ENCODE results near the gene EYA2. TPM values are rescaled to one million over a fixed set of nuclear protein-coding genes. Genes with fewer than 3 reads are reported as not detected.

Gene EYA2
- polyA plus RNA-seq, 1 donor, result 1.5 TPM

GRCh38 chr20:47106786-47107185 lies 212.1 kb downstream of the EYA2 start:
- DNase-seq (ENCODE audit: low read depth), result no peak

- DNase-seq (ENCODE audit: low read depth), result no peak
These were observed 214.4 kb downstream of the EYA2 start for GRCh38 chr20:47108994-47109393.

GRCh38 chr20:47110819-47111218 lies 216.2 kb downstream of the EYA2 start:
- no peak for DNase-seq (ENCODE audit: low read depth)

GRCh38 chr20:47111576-47111975 lies 216.9 kb downstream of the EYA2 start:
- no peak for DNase-seq (ENCODE audit: low read depth)

- DNase-seq (ENCODE audit: low read depth), result no peak
These were observed 218.9 kb downstream of the EYA2 start for GRCh38 chr20:47113362-47114109.

GRCh38 chr20:47115694-47116093 lies 221.1 kb downstream of the EYA2 start:
- no peak for DNase-seq (ENCODE audit: low read depth)

- DNase-seq (ENCODE audit: low read depth), result no peak
These were observed 222.7 kb downstream of the EYA2 start for GRCh38 chr20:47117371-47117770.

- no peak for DNase-seq (ENCODE audit: low read depth)
These were observed 223.1 kb downstream of the EYA2 start for GRCh38 chr20:47117773-47118172.

- DNase-seq (ENCODE audit: low read depth), result no peak
These were observed 223.6 kb downstream of the EYA2 start for GRCh38 chr20:47118206-47118605.

- no peak for DNase-seq (ENCODE audit: low read depth)
These were observed 224.0 kb downstream of the EYA2 start for GRCh38 chr20:47118641-47119040.

- no peak for DNase-seq (ENCODE audit: low read depth)
These were observed 225.8 kb downstream of the EYA2 start for GRCh38 chr20:47120346-47120936.

GRCh38 chr20:47122560-47122959 lies 227.9 kb downstream of the EYA2 start:
- DNase-seq (ENCODE audit: low read depth), result no peak

GRCh38 chr20:47124181-47124717 lies 229.6 kb downstream of the EYA2 start:
- no peak for DNase-seq (ENCODE audit: low read depth)

- DNase-seq (ENCODE audit: low read depth), result no peak
These were observed 230.8 kb downstream of the EYA2 start for GRCh38 chr20:47125508-47125757.

GRCh38 chr20:47125758-47126591 lies 231.3 kb downstream of the EYA2 start:
- no peak for DNase-seq (ENCODE audit: low read depth)

- DNase-seq (ENCODE audit: low read depth), result no peak
These were observed 232.1 kb downstream of the EYA2 start for GRCh38 chr20:47126709-47127108.

GRCh38 chr20:47127546-47127945 lies 232.9 kb downstream of the EYA2 start:
- no peak for DNase-seq (ENCODE audit: low read depth)

GRCh38 chr20:47127999-47128398 lies 233.4 kb downstream of the EYA2 start:
- no peak for DNase-seq (ENCODE audit: low read depth)

GRCh38 chr20:47129306-47129705 lies 234.7 kb downstream of the EYA2 start:
- no peak for DNase-seq (ENCODE audit: low read depth)

GRCh38 chr20:47133809-47134456 lies 239.3 kb downstream of the EYA2 start:
- DNase-seq (ENCODE audit: low read depth), result no peak

- DNase-seq (ENCODE audit: low read depth), result no peak
These were observed 242.1 kb downstream of the EYA2 start for GRCh38 chr20:47136782-47137181.

GRCh38 chr20:47137231-47137870 lies 242.7 kb downstream of the EYA2 start:
- DNase-seq (ENCODE audit: low read depth), result no peak
